ENCODE data around the gene CENPP. TPM values are rescaled to one million over a fixed set of nuclear protein-coding genes. Genes with fewer than 3 reads are reported as not detected.

CENPP gene
- total RNA-seq, 1 donor = 5.4 TPM

DNA sequence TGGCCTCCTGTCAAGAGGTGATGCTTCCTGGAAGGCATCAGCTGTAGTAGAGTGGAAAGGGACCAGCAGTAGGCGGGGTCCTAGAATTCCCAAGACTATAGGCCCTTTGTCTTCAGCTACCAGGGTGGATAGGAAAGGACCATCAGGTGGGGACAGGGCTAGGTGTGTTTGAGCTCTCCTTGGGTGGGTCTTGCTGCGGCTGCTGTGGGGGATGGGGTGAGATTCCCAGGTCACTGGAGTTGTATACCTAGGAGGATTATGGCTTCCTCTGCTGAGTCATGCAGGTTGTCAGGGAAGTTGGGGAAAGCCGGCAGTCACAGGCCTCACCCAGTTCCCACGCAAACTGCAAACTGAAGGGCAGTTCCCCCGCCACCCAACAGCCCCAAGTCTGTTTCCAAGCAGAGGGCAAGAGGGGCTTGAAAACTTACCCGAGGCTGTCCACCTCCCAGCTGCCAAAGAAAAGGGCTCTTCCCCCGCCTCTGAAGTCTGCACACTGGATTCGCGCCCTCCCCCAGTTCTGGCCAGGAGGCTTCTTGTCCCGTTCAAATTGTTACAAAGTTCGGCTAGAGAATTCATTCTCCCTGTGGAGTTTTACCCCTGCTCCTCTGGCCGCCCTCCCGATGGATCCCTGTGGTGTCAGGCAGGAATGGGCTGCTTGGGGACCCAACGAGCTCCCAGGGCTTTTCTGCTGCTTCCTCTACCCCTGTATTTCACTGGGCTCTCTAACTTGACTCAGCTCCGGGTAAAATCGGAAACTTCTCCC is 233.0 kb downstream of the CENPP start:
- DNase-seq (ENCODE audit: insufficient read length, low spot score, missing footprints) = no peak
- no peaks in the 10 kb centered on the region for H3K27me3 ChIP-seq (ENCODE audit: insufficient read depth, low read length)
- H3K9me3 ChIP-seq (ENCODE audit: low read depth, low read length) = no peaks in the 10 kb centered on the region
- no peaks in the 10 kb centered on the region for H3K36me3 ChIP-seq (ENCODE audit: insufficient read depth, low read length)
- H3K27ac ChIP-seq (ENCODE audit: low read depth, low read length) = no peak overlapping the region
- peaks cover 18% of the 10 kb centered on the region for H3K4me1 ChIP-seq (ENCODE audit: insufficient read depth, low read length)
- H3K4me2 ChIP-seq (ENCODE audit: insufficient read depth, low read length) = no peak overlapping the region
- TF ChIP-seq, protein P1, sequence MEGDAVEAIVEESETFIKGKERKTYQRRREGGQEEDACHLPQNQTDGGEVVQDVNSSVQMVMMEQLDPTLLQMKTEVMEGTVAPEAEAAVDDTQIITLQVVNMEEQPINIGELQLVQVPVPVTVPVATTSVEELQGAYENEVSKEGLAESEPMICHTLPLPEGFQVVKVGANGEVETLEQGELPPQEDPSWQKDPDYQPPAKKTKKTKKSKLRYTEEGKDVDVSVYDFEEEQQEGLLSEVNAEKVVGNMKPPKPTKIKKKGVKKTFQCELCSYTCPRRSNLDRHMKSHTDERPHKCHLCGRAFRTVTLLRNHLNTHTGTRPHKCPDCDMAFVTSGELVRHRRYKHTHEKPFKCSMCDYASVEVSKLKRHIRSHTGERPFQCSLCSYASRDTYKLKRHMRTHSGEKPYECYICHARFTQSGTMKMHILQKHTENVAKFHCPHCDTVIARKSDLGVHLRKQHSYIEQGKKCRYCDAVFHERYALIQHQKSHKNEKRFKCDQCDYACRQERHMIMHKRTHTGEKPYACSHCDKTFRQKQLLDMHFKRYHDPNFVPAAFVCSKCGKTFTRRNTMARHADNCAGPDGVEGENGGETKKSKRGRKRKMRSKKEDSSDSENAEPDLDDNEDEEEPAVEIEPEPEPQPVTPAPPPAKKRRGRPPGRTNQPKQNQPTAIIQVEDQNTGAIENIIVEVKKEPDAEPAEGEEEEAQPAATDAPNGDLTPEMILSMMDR (IDR thresholded peaks at IDR 0.05; ENCODE audit: extremely low read depth, low read depth, low read length) = no peak
- H3K4me3 ChIP-seq (ENCODE audit: insufficient read depth, low read length) = no peak overlapping the region
- no peaks in the 10 kb centered on the region for H3K79me2 ChIP-seq (ENCODE audit: insufficient read depth, low read length)
- no peak overlapping the region for H2AFZ ChIP-seq (ENCODE audit: low read length)
- no peaks in the 10 kb centered on the region for H4K20me1 ChIP-seq (ENCODE audit: insufficient read depth, low read length)

DNA sequence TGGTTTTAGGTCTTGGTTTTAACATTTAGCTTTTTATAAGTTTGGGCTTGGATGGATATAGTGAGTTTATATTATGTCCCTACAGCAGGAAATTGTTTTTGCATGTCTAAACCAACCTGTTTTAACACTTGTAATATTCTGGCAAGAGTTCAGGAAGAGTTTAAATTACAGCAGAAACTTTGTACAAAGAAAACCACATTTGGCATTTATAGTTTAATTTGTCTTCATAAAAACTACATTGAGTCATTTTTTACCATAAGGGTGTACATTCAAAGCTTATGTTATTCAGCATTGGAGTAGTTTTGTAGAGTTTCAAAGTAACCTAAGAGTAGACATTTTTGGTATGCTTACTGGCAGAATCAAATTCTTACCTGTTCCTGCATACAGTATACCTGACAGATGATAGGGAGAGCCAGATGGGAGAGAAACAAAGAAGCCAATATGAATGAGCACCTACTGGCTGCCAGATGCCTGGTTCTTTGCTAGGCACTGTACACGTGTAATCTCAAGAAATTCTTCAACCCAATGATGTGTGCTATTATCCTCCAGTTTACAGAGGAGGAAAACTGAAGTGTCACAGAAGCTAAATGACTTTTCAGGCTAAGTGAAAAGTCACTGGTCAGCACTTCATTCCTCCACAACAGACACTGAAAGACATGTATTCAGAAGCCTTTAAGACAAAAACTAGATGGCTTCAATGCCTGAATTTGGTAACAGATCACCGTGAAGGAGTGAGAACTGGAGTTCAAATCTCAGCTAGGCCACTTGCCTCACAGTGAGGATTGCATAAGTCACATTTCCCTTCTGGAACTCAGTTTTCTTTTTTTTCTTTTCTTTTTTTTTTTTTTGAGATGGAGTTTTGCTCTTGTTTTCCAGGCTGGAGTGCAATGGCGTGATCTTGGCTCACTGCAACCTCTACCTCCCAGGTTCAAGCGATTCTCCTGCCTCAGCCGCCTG is 235.9 kb downstream of the CENPP start:
- H3K79me2 ChIP-seq (ENCODE audit: insufficient read depth, low read length) = no peaks in the 10 kb centered on the region
- peaks cover 26% of the 10 kb centered on the region for H3K4me1 ChIP-seq (ENCODE audit: insufficient read depth, low read length)
- H3K27ac ChIP-seq (ENCODE audit: low read depth, low read length) = no peak overlapping the region
- H4K20me1 ChIP-seq (ENCODE audit: insufficient read depth, low read length) = no peaks in the 10 kb centered on the region
- no peak overlapping the region for H3K4me3 ChIP-seq (ENCODE audit: insufficient read depth, low read length)
- H3K4me2 ChIP-seq (ENCODE audit: insufficient read depth, low read length) = no peak overlapping the region
- no peaks in the 10 kb centered on the region for H3K36me3 ChIP-seq (ENCODE audit: insufficient read depth, low read length)
- no peaks in the 10 kb centered on the region for H3K9me3 ChIP-seq (ENCODE audit: low read depth, low read length)
- TF ChIP-seq, protein P1 (IDR thresholded peaks at IDR 0.05; ENCODE audit: extremely low read depth, low read depth, low read length) = no peak
- no peaks in the 10 kb centered on the region for H3K27me3 ChIP-seq (ENCODE audit: insufficient read depth, low read length)
- H2AFZ ChIP-seq (ENCODE audit: low read length) = no peak overlapping the region
- no peak for DNase-seq (ENCODE audit: insufficient read length, low spot score, missing footprints)

DNA sequence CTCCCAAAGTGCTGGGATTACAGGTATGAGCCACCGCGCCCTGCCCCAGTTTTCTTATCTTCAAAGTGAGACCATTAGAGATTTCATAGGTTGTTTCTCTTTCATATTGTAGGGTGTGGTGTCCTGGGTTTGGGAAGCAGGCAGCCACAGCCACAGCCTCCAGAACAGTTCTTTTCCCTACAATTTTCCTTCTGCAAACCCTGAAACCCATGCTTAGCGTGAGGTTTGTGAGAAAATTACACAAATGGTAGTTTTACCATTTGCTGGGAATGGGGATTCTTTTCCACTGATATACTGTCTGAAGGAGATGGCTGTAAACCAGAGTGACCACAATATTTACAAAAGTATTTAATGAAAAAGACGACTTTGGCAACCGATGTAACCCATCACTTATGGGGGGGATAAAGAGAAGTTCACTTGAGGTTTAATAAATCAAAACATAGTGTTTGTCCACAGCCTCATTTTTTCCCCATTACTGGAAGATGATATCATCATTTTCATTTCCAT is 236.8 kb downstream of the CENPP start:
- no peaks in the 10 kb centered on the region for H3K36me3 ChIP-seq (ENCODE audit: insufficient read depth, low read length)
- H3K79me2 ChIP-seq (ENCODE audit: insufficient read depth, low read length) = no peaks in the 10 kb centered on the region
- H2AFZ ChIP-seq (ENCODE audit: low read length) = peak overlapping the region; percentile 33
- peak overlapping the region; percentile 28 for H3K4me2 ChIP-seq (ENCODE audit: insufficient read depth, low read length)
- TF ChIP-seq, protein P1 (IDR thresholded peaks at IDR 0.05; ENCODE audit: extremely low read depth, low read depth, low read length) = no peak
- no peak overlapping the region for H3K27ac ChIP-seq (ENCODE audit: low read depth, low read length)
- H3K27me3 ChIP-seq (ENCODE audit: insufficient read depth, low read length) = no peaks in the 10 kb centered on the region
- H4K20me1 ChIP-seq (ENCODE audit: insufficient read depth, low read length) = no peaks in the 10 kb centered on the region
- H3K4me3 ChIP-seq (ENCODE audit: insufficient read depth, low read length) = no peak overlapping the region
- no peaks in the 10 kb centered on the region for H3K9me3 ChIP-seq (ENCODE audit: low read depth, low read length)
- peaks cover 26% of the 10 kb centered on the region for H3K4me1 ChIP-seq (ENCODE audit: insufficient read depth, low read length)
- DNase-seq (ENCODE audit: insufficient read length, low spot score, missing footprints) = no peak

Data from osteoblast (primary cell).